SK-N-SH treated with all-trans-retinoic acid at 6 μM for 48 hours (cell line): ENCODE data around the gene TMEM14A.

ENCODE experiments used
- ATAC-seq: fragments of 200-7000 bp; cut with Tn5 transposase; 3 replicates; pipeline ENCODE4 v1.9.1; 2020; ENCODE audit warnings: mild to moderate bottlenecking, moderate library complexity
- ARNTL ChIP-seq: fragments of 450-650 bp; formaldehyde crosslinking; IDR thresholded peaks from 2 replicates; pipeline ENCODE4 v1.5.0; 2020; ENCODE audit warnings: low read depth, mild to moderate bottlenecking, moderate library complexity, borderline replicate concordance
- BACH2 ChIP-seq: fragments of 250-450 bp; sonication (Bioruptor Pico); IDR thresholded peaks from 2 replicates; pipeline ENCODE4 v1.9.0; 2021; ENCODE audit warnings: mild to moderate bottlenecking, borderline replicate concordance
- CREB5 ChIP-seq: fragments of 250-450 bp; sonication (Bioruptor Pico); IDR thresholded peaks from 2 replicates; pipeline ENCODE4 v1.5.1; 2020; ENCODE audit warnings: low read depth, mild to moderate bottlenecking, moderate library complexity
- CSDC2 ChIP-seq: fragments of 250-450 bp; sonication (Bioruptor Pico); IDR thresholded peaks from 2 replicates; pipeline ENCODE4 v1.5.0; 2020; ENCODE audit warnings: mild to moderate bottlenecking, moderate library complexity
- CSRNP3 ChIP-seq: fragments of 250-450 bp; sonication (Bioruptor Pico); IDR thresholded peaks from 2 replicates; pipeline ENCODE4 v1.5.1; 2021; ENCODE audit warnings: mild to moderate bottlenecking, moderate library complexity
- ESRRG ChIP-seq: fragments of 250-450 bp; sonication (Bioruptor Pico); IDR thresholded peaks from 2 replicates; pipeline ENCODE4 v1.6.1; 2021; ENCODE audit warnings: mild to moderate bottlenecking
- GLIS3 ChIP-seq: fragments of 250-450 bp; sonication (Bioruptor Pico); IDR thresholded peaks from 2 replicates; pipeline ENCODE4 v1.5.0; 2020; ENCODE audit warnings: mild to moderate bottlenecking, moderate library complexity
- ISL1 ChIP-seq: fragments of 250-450 bp; sonication (Bioruptor Pico); IDR thresholded peaks from 2 replicates; pipeline ENCODE4 v2.1.2; 2022; ENCODE audit warnings: mild to moderate bottlenecking, moderate library complexity
- OSR1 ChIP-seq: fragments of 250-450 bp; sonication (Bioruptor Pico); IDR thresholded peaks from 2 replicates; pipeline ENCODE4 v1.8.0; 2022; ENCODE audit warnings: moderate library complexity, mild to moderate bottlenecking, inconsistent platforms
- PATZ1 ChIP-seq: fragments of 250-450 bp; sonication (Bioruptor Pico); IDR thresholded peaks from 2 replicates; pipeline ENCODE4 v1.8.0; 2020; ENCODE audit warnings: mild to moderate bottlenecking, moderate library complexity, borderline replicate concordance
- PPARA ChIP-seq: fragments of 250-450 bp; sonication (Bioruptor Pico); IDR thresholded peaks from 2 replicates; pipeline ENCODE4 v1.5.0; 2020; ENCODE audit warnings: mild to moderate bottlenecking, borderline replicate concordance
- RARB ChIP-seq: fragments of 250-450 bp; sonication (Bioruptor Pico); IDR thresholded peaks from 2 replicates; pipeline ENCODE4 v1.8.0; 2021; ENCODE audit warnings: mild to moderate bottlenecking, moderate library complexity
- SNAI2 ChIP-seq: fragments of 250-450 bp; sonication (Bioruptor Pico); IDR thresholded peaks from 2 replicates; pipeline ENCODE4 v1.5.0; 2020; ENCODE audit warnings: mild to moderate bottlenecking, moderate library complexity
- TCF4 ChIP-seq: fragments of 250-450 bp; sonication (Bioruptor Pico); IDR thresholded peaks from 2 replicates; pipeline ENCODE4 v1.8.0; 2021; ENCODE audit warnings: mild to moderate bottlenecking, moderate library complexity, borderline replicate concordance
- TOX ChIP-seq: fragments of 250-450 bp; sonication (Bioruptor Pico); IDR thresholded peaks from 2 replicates; pipeline ENCODE4 v1.8.0; 2021; ENCODE audit warnings: mild to moderate bottlenecking, moderate library complexity, borderline replicate concordance
- TSHZ2 ChIP-seq: fragments of 250-450 bp; sonication (Bioruptor Pico); IDR thresholded peaks from 2 replicates; pipeline ENCODE4 v1.5.0; 2020; ENCODE audit warnings: mild to moderate bottlenecking, moderate library complexity
- ZC3H10 ChIP-seq: fragments of 250-450 bp; sonication (Bioruptor Pico); IDR thresholded peaks from 2 replicates; pipeline ENCODE4 v1.5.1; 2021; ENCODE audit warnings: mild to moderate bottlenecking, moderate library complexity
- ZFP3 ChIP-seq: fragments of 250-450 bp; sonication (Bioruptor Pico); IDR thresholded peaks from 2 replicates; pipeline ENCODE4 v1.5.0; 2020; ENCODE audit warnings: mild to moderate bottlenecking, moderate library complexity
- ZNF565 ChIP-seq: fragments of 450-650 bp; formaldehyde crosslinking; conservative IDR thresholded peaks from 2 replicates; pipeline ENCODE4 v1.5.0; 2020; ENCODE audit warnings: low read depth, mild to moderate bottlenecking, moderate library complexity
- ZNF70 ChIP-seq: fragments of 450-650 bp; formaldehyde crosslinking; IDR thresholded peaks from 2 replicates; pipeline ENCODE4 v1.5.0; 2020; ENCODE audit warnings: mild to moderate bottlenecking, moderate library complexity
- ZNF8 ChIP-seq: fragments of 450-650 bp; formaldehyde crosslinking; IDR thresholded peaks from 2 replicates; pipeline ENCODE4 v1.5.0; 2020; ENCODE audit warnings: mild to moderate bottlenecking, moderate library complexity

Gene TMEM14A

GRCh38 chr6:52663936-52664185 lies 7.1 kb upstream of the TMEM14A start (continued):
- TF ChIP-seq ZFP3 (CRISPR knock-in tag): no peak

- ATAC-seq: peak; percentile 97
- TF ChIP-seq TCF4: no peak
- TF ChIP-seq, all 23 proteins: peak for 0
Measured at GRCh38 chr6:52664186-52664990, 6.5 kb upstream of the TMEM14A start.

GRCh38 chr6:52664991-52665686 lies 5.8 kb upstream of the TMEM14A start:
- TF ChIP-seq TCF4: no peak
- ATAC-seq: no peak

GRCh38 chr6:52666071-52666470 lies 4.8 kb upstream of the TMEM14A start:
- TF ChIP-seq TCF4 (no peak), ARNTL (CRISPR knock-in tag) (no peak), GLIS3 (CRISPR knock-in tag) (no peak), ZC3H10 (CRISPR knock-in tag) (no peak), ZNF70 (CRISPR knock-in tag) (no peak), OSR1 (no peak), ZNF8 (CRISPR knock-in tag) (no peak), ESRRG (CRISPR knock-in tag) (no peak), PATZ1 (CRISPR knock-in tag) (no peak), RARB (CRISPR knock-in tag) (no peak), CSDC2 (CRISPR knock-in tag) (no peak)

GRCh38 chr6:52666523-52666922 lies 4.4 kb upstream of the TMEM14A start:
- ATAC-seq: no peak
- TF ChIP-seq ZC3H10 (CRISPR knock-in tag): no peak
- TF ChIP-seq BACH2: no peak
- TF ChIP-seq ESRRG (CRISPR knock-in tag): no peak
- TF ChIP-seq ZNF565 (CRISPR knock-in tag): no peak
- no peak for TF ChIP-seq PPARA (CRISPR knock-in tag)
- TF ChIP-seq CSRNP3 (CRISPR knock-in tag): no peak

More at GRCh38 chr6:52666071-52666470, 4.8 kb upstream of the TMEM14A start:
- ATAC-seq: no peak

- no peak for ATAC-seq
- no peak for TF ChIP-seq ISL1 (CRISPR knock-in tag)
- no peak for TF ChIP-seq CSRNP3 (CRISPR knock-in tag)
- TF ChIP-seq TCF4: no peak
- TF ChIP-seq ZNF8 (CRISPR knock-in tag): no peak
- no peak for TF ChIP-seq CREB5 (CRISPR knock-in tag)
- TF ChIP-seq PATZ1 (CRISPR knock-in tag): no peak
- no peak for TF ChIP-seq SNAI2 (CRISPR knock-in tag)
- TF ChIP-seq TOX (CRISPR knock-in tag): no peak
- no peak for TF ChIP-seq TSHZ2
- TF ChIP-seq ARNTL (CRISPR knock-in tag): no peak
Measured at GRCh38 chr6:52667572-52667971, 3.3 kb upstream of the TMEM14A start.
